H1 (cell line): ENCODE measurements around the gene MPEG1. TPM values are rescaled to one million over a fixed set of nuclear protein-coding genes. Genes with fewer than 3 reads are reported as not detected.
A peak's percentile ranks its signal among the peaks of the same experiment; 100 is the strongest.

Experiments used
- CTCF ChIA-PET: fragments of 300-600 bp; sonication (Branson Sonifier 250); formaldehyde crosslinking; loops from one replicate; lab custom pipeline; 2021; ENCODE audit not compliant: partially characterized antibody; lab: Charles Lee
- POLR2A ChIA-PET: fragments of 300-600 bp; sonication (Branson Sonifier 250); formaldehyde crosslinking; loops from one replicate; lab custom pipeline; 2021; ENCODE audit warnings: inconsistent platforms; ENCODE audit not compliant: partially characterized antibody; lab: Charles Lee
- DNase-seq, 2 experiments: peaks; one replicate each; pipeline versions ENCODE4 v3.0.0 to v3.0.0-alpha.2; 2010 to 2022; ENCODE audit warnings: low spot score in 2 of 2, low read depth in 1 of 2, mixed read lengths in 1 of 2
- FAIRE-seq: peaks from 2 replicates; lab custom pipeline; 2011; peaks lifted over from hg19 to GRCh38; lab: Jason Lieb, UNC
- H2AFZ ChIP-seq: 2 replicates; pipeline ENCODE4 v1.8.1; 2012; ENCODE audit warnings: low read length, inconsistent platforms
- H2AK5ac ChIP-seq: 2 replicates; pipeline ENCODE4 v1.6.1; 2013; ENCODE audit warnings: low read depth, low read length
- H2BK120ac ChIP-seq: replicated peaks from 2 replicates; pipeline ENCODE3; 2013; ENCODE audit warnings: low read depth, low read length, inconsistent platforms
- H2BK12ac ChIP-seq: 2 replicates; pipeline ENCODE4 v1.6.1; 2013; ENCODE audit warnings: low read depth, low read length
- H2BK15ac ChIP-seq: 2 replicates; pipeline ENCODE4 v1.6.1; 2013; ENCODE audit warnings: low read length
- H2BK20ac ChIP-seq: 2 replicates; pipeline ENCODE4 v1.6.1; 2013; ENCODE audit warnings: low read length
- H2BK5ac ChIP-seq: 2 replicates; pipeline ENCODE4 v1.6.1; 2013; ENCODE audit warnings: low read depth, low read length
- H3K14ac ChIP-seq: 2 replicates; pipeline ENCODE4 v1.6.1; 2013; ENCODE audit warnings: inconsistent platforms; ENCODE audit not compliant: insufficient read length
- H3K18ac ChIP-seq: 2 replicates; pipeline ENCODE4 v1.6.1; 2013; ENCODE audit warnings: low read length; ENCODE audit errors: extremely low read depth
- H3K23ac ChIP-seq: 2 replicates; pipeline ENCODE4 v1.6.1; 2013; ENCODE audit warnings: inconsistent platforms; ENCODE audit not compliant: insufficient read length
- H3K23me2 ChIP-seq: 2 replicates; pipeline ENCODE4 v1.6.1; 2013; ENCODE audit warnings: low read depth, low read length
- H3K27ac ChIP-seq: 2 replicates; pipeline ENCODE4 v1.6.1; 2011; ENCODE audit warnings: low read depth, low read length, inconsistent platforms
- H3K27me3 ChIP-seq, 4 experiments: replicated peaks in 1 of 4; 1 replicate in 1 of 4; 2 replicates in 3 of 4; pipeline versions ENCODE4 v1.6.1 to v1.8.1; 2011 to 2013; ENCODE audit warnings: low read length in 3 of 4, mild to moderate bottlenecking in 3 of 4, inconsistent platforms in 2 of 4, mixed read lengths in 2 of 4, moderate library complexity in 1 of 4; ENCODE audit not compliant: control insufficient read depth in 3 of 4, insufficient read depth in 3 of 4; ENCODE audit errors: extremely low read depth in 1 of 4
- H3K36me3 ChIP-seq, 4 experiments: 2 replicates each; pipeline versions ENCODE4 v1.6.1 to v1.8.1; 2011 to 2013; ENCODE audit warnings: mild to moderate bottlenecking in 4 of 4, low read length in 3 of 4, moderate library complexity in 2 of 4, control low read depth in 1 of 4, inconsistent platforms in 1 of 4; ENCODE audit not compliant: insufficient read depth in 4 of 4, control insufficient read depth in 2 of 4
- H3K4ac ChIP-seq: replicated peaks from 2 replicates; pipeline ENCODE3; 2013; ENCODE audit warnings: low read length, low read depth, mixed read lengths, inconsistent platforms; ENCODE audit not compliant: insufficient read length
- H3K4me1 ChIP-seq, 4 experiments: replicated peaks in 1 of 4; 1 replicate in 1 of 4; 2 replicates in 3 of 4; pipeline versions ENCODE4 v1.6.1 to v1.8.1; 2011 to 2013; ENCODE audit warnings: low read length in 3 of 4, inconsistent platforms in 2 of 4, mixed read lengths in 1 of 4; ENCODE audit not compliant: insufficient read depth in 4 of 4, control insufficient read depth in 3 of 4
- H3K4me2 ChIP-seq, 2 experiments: 2 replicates each; pipeline versions ENCODE4 v1.6.1 to v1.8.1; 2011 to 2013; ENCODE audit warnings: low read depth in 2 of 2, low read length in 2 of 2, control low read depth in 1 of 2, inconsistent platforms in 1 of 2, mild to moderate bottlenecking in 1 of 2; ENCODE audit not compliant: insufficient read depth in 1 of 2
- H3K4me3 ChIP-seq, 4 experiments: fragments of 200-600, 300-600 bp in 1 of 4; sonication (generic), shearing (Covaris generic), sonication (Bioruptor Twin) in 1 of 4; 2 replicates each; pipeline versions ENCODE4 v1.5.1 to v1.8.1; 2011 to 2016; ENCODE audit warnings: low read length in 4 of 4, low read depth in 3 of 4, control low read depth in 2 of 4, inconsistent platforms in 2 of 4, mild to moderate bottlenecking in 2 of 4, mixed read lengths in 1 of 4, moderate library complexity in 1 of 4; ENCODE audit not compliant: insufficient read depth in 2 of 4; ENCODE audit errors: extremely low read depth in 1 of 4
- H3K56ac ChIP-seq: replicated peaks from 2 replicates; pipeline ENCODE3; 2013; ENCODE audit warnings: low read depth, mild to moderate bottlenecking, mixed read lengths, low read length, inconsistent platforms; ENCODE audit not compliant: insufficient read length
- H3K79me1 ChIP-seq: 2 replicates; pipeline ENCODE4 v1.6.1; 2013; ENCODE audit warnings: low read depth, low read length, control low read depth
- H3K79me2 ChIP-seq, 2 experiments: 2 replicates each; pipeline versions ENCODE4 v1.6.1 to v1.8.1; 2012 to 2013; ENCODE audit warnings: low read length in 2 of 2, mild to moderate bottlenecking in 2 of 2, inconsistent platforms in 1 of 2; ENCODE audit not compliant: insufficient read depth in 2 of 2, control insufficient read depth in 1 of 2
- H3K9ac ChIP-seq, 4 experiments: replicated peaks in 1 of 4; 1 replicate in 1 of 4; 2 replicates in 3 of 4; pipeline versions ENCODE4 v1.6.1 to v1.8.1; 2011 to 2013; ENCODE audit warnings: low read depth in 3 of 4, low read length in 3 of 4, control low read depth in 2 of 4, mild to moderate bottlenecking in 2 of 4, moderate library complexity in 2 of 4, inconsistent platforms in 1 of 4; ENCODE audit errors: extremely low read depth in 1 of 4
- H3K9me3 ChIP-seq, 2 experiments: 2 replicates each; pipeline versions ENCODE4 v1.6.1 to v1.8.1; 2012 to 2013; ENCODE audit warnings: mild to moderate bottlenecking in 2 of 2, moderate library complexity in 2 of 2, control low read depth in 1 of 2, inconsistent platforms in 1 of 2, low read depth in 1 of 2, low read length in 1 of 2, mixed read lengths in 1 of 2; ENCODE audit not compliant: insufficient read depth in 2 of 2
- H4K20me1 ChIP-seq, 2 experiments: replicated peaks in 1 of 2; 2 replicates each; pipeline versions ENCODE3 to v1.8.1; 2011 to 2013; ENCODE audit warnings: inconsistent platforms in 2 of 2, low read length in 2 of 2, mild to moderate bottlenecking in 1 of 2; ENCODE audit not compliant: insufficient read depth in 2 of 2, control insufficient read depth in 1 of 2
- H4K5ac ChIP-seq: 2 replicates; pipeline ENCODE4 v1.6.1; 2013; ENCODE audit warnings: low read length, low read depth, mixed read lengths, inconsistent platforms; ENCODE audit not compliant: insufficient read length
- H4K8ac ChIP-seq: 2 replicates; pipeline ENCODE4 v1.8.0; 2013; ENCODE audit warnings: mild to moderate bottlenecking, moderate library complexity, low read length, inconsistent platforms; ENCODE audit not compliant: insufficient read depth; ENCODE audit errors: extremely low read depth
- H4K91ac ChIP-seq: replicated peaks from 2 replicates; pipeline ENCODE3; 2013; ENCODE audit warnings: low read length, mixed read lengths, inconsistent platforms; ENCODE audit not compliant: insufficient read length
- HDAC6 ChIP-seq: IDR thresholded peaks from one replicate; pipeline ENCODE4 v1.7.1; 2012; ENCODE audit warnings: low read depth, mild to moderate bottlenecking, inconsistent platforms, low read length, moderate library complexity
- KDM1A ChIP-seq: fragments of 200-600, 300-600 bp; sonication (generic); IDR thresholded peaks from 2 replicates; pipeline ENCODE4 v1.7.1; 2016; ENCODE audit warnings: mild to moderate bottlenecking, low read length, borderline replicate concordance
- NANOG ChIP-seq: IDR thresholded peaks from 2 replicates; pipeline ENCODE4 v1.6.1; 2011; ENCODE audit warnings: low read length, low read depth, mild to moderate bottlenecking, inconsistent platforms; ENCODE audit not compliant: insufficient read depth, poor library complexity, severe bottlenecking
- NRF1 ChIP-seq: IDR thresholded peaks from 2 replicates; pipeline ENCODE4 v1.6.1; 2011; ENCODE audit warnings: mild to moderate bottlenecking, low read depth, low read length, improper control_type of control experiment
- POLR2AphosphoS5 ChIP-seq: IDR thresholded peaks from 2 replicates; pipeline ENCODE4 v1.6.1; 2011; ENCODE audit warnings: low read depth, low read length
- POU5F1 ChIP-seq: IDR thresholded peaks from 2 replicates; pipeline ENCODE4 v1.6.1; 2011; ENCODE audit warnings: low read depth, mild to moderate bottlenecking, low read length, moderate library complexity
- RBBP5 ChIP-seq: IDR thresholded peaks from 2 replicates; pipeline ENCODE4 v1.7.1; 2012; ENCODE audit warnings: low read depth, mild to moderate bottlenecking, inconsistent platforms, low read length, moderate library complexity, borderline replicate concordance
- SP4 ChIP-seq: IDR thresholded peaks from 2 replicates; pipeline ENCODE4 v1.6.1; 2012; ENCODE audit warnings: low read length, inconsistent platforms
- TAF7 ChIP-seq: optimal IDR thresholded peaks from 2 replicates; pipeline ENCODE3; 2011; ENCODE audit warnings: low read depth, mild to moderate bottlenecking, inconsistent platforms, low read length, moderate library complexity, borderline replicate concordance
- WGBS, 2 experiments: shearing (Covaris generic) in 1 of 2; methylation state at CpG; one replicate each; pipeline versions ENCODE4 v1.1.6 to v1.1.7; 2013 to 2015; ENCODE audit warnings: low lambda C conversion rate in 2 of 2, mixed read lengths in 2 of 2, inconsistent platforms in 1 of 2, low coverage in 1 of 2, missing lambda C conversion rate in 1 of 2; ENCODE audit not compliant: insufficient replicate concordance in 2 of 2, insufficient coverage in 1 of 2, insufficient read length in 1 of 2; ENCODE audit errors: extremely low coverage in 1 of 2, missing lambda C conversion rate in 1 of 2; 5-methylcytosine and 5-hydroxymethylcytosine counted together
- polyA plus RNA-seq, 7 experiments: library from polyadenylated mRNA; depleted of rRNA in 3 of 7; stranded (reverse) in 5 of 7; unstranded in 2 of 7; fragments of >200 nt in 5 of 7; fragments of 200-250 nt in 2 of 7; gene quantifications; 1 replicate in 5 of 7; 2 replicates in 1 of 7; 4 replicates in 1 of 7; pipeline versions ENCODE4 v1.2.1 to v1.2.3, GENCODE V29; 2011 to 2013; ENCODE audit warnings: missing spikeins in 2 of 7, mixed read lengths in 2 of 7
- total RNA-seq: library from RNA; stranded (reverse); fragmentation: NEBNext Ultra II Directional; extraction: Animal tissue kit (Norgen Biotek cat#: 25700); gene quantifications from 2 replicates; pipeline ENCODE4 v1.2.1, GENCODE V29; 2021

Gene MPEG1
- total and polyA plus RNA-seq, 2 of the 8 experiments (the other 6 are each of a cell fraction or from before 2014, with no cell fraction given): not detected

DNA sequence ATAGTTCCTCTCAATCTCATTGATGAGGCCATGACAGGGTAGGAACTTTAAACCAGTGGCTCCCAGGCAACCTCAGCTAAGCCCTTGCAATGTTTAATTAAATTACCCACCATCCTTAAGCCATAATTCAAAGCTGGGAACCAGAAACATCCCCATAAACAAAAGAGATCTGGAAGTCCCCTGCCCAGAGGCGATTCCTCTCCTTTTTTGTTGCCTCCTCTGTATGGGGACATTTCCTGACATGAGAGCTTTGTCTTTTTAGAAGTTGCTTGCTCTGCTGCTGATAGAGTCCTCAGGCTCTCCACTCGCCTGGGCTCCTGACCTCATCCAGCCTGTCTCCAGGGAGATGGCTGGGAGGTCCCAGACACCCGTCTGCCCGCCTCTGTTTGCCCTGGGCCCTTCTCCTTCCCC is 37.6 kb downstream of the MPEG1 start:
- TF ChIP-seq NRF1 (no peak), SP4 (no peak), HDAC6 (no peak), RBBP5 (no peak), NANOG (no peak), TAF7 (no peak), POU5F1 (no peak), KDM1A (no peak), POLR2AphosphoS5 (no peak)
- TF ChIP-seq, all 59 proteins: peak for 0
- Histone ChIP-seq H2BK15ac (no peak overlapping the region), H4K5ac (no peak overlapping the region), H3K23ac (no peak overlapping the region), H3K56ac (no peak overlapping the region), H3K9ac (no peak overlapping the region), H3K4ac (no peak overlapping the region), H3K27me3 (no peaks in the 10 kb centered on the region), H2AK5ac (no peak overlapping the region), H3K4me2 (peak overlapping the region in 1 of 2 experiments; percentile 99; a peak in 1 of 4 replicates), H2AFZ (no peak overlapping the region), H4K20me1 (peaks cover 2% of the 10 kb centered on the region in 2 experiments), H3K23me2 (peaks cover 18% of the 10 kb centered on the region), H2BK20ac (no peak overlapping the region), H2BK120ac (no peak overlapping the region), H3K36me3 (no peaks in the 10 kb centered on the region), H3K4me3 (no peak overlapping the region), H3K79me2 (peaks cover 0 to 14% of the 10 kb centered on the region in 2 experiments; a peak in 2 of 4 replicates), H4K91ac (no peak overlapping the region), H3K27ac (no peak overlapping the region), H2BK5ac (no peak overlapping the region), H3K14ac (no peak overlapping the region), H3K79me1 (no peaks in the 10 kb centered on the region), H3K4me1 (peaks cover 6 to 19% (median 10%) of the 10 kb centered on the region in 4 experiments; a peak in 6 of 7 replicates), H4K8ac (no peak overlapping the region), H2BK12ac (no peak overlapping the region), H3K9me3 (no peaks in the 10 kb centered on the region), H3K18ac (no peak overlapping the region)
- WGBS, 2 experiments: 84% methylated on average over 4 of the region's 4 CpGs; no CpG with 5 or more reads in 1 of the 2 experiments
- ChIA-PET POLR2A (interaction anchor here (5.5 kb wide), 1 partner anchor 9 kb away, joined by 79 read pairs; no protein-coding TSS in a partner anchor), CTCF (interaction anchor here (0.8 to 9.6 kb wide), 6 partner anchors 9 to 103 kb away, joined by 3 to 201 read pairs (median 4); no protein-coding TSS in a partner anchor)
- no peak for DNase-seq
- FAIRE-seq: no peak
